ENCODE data around the gene MCL1.
"Not testable (repeated sequence)": the region's sequence is repeated elsewhere in the genome, so short reads cannot be mapped to it uniquely, and the experiment has no call there.

MCL1 gene

GRCh38 chr1:150567717-150568593 is 11.5 kb downstream of the MCL1 start:
- DNase-seq = peak in 1 of 2 experiments; percentile 67

GRCh38 chr1:150567341-150567716 is 12.1 kb downstream of the MCL1 start:
- DNase-seq = no peak

GRCh38 chr1:150566589-150567340 is 12.6 kb downstream of the MCL1 start:
- no peak for DNase-seq

DNA sequence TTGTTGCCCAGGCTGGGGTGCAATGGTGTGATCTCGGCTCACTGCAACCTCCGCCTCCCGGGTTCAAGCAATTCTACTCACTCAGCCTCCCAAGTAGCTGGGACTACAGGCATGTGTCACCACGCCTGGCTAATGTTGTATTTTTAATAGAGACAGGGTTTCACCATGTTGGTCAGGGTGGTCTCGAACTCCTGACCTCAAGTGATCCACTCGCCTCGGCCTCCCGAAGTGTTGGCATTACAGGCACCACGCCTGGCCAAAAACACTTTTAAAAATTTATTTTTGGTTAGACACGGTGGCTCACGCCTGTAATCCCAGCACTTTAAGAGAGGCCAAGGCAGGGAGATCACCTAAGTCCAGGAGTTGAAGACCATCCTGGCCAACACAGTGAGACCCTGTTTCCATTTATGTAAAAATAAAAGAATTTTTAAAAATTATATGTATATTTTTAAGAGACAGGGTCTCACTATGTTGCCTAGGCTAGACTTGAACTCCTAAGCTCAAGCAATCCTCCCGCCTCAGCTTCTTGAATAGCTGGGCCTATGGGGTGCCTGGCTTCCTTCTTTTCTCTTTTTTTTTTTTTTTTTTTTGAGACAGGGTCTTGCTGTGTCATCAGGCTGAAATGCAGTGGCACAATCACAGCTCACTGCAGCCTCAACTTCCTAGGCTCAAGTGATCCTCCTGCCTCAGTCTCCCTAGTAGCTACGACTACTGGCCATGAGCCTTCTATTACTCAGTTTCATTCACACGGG is 14.0 kb downstream of the MCL1 start:
- DNase-seq = not testable (repeated sequence)

GRCh38 chr1:150564051-150564991 is 15.1 kb downstream of the MCL1 start:
- DNase-seq = peak in 1 of 2 experiments; percentile 23

DNA sequence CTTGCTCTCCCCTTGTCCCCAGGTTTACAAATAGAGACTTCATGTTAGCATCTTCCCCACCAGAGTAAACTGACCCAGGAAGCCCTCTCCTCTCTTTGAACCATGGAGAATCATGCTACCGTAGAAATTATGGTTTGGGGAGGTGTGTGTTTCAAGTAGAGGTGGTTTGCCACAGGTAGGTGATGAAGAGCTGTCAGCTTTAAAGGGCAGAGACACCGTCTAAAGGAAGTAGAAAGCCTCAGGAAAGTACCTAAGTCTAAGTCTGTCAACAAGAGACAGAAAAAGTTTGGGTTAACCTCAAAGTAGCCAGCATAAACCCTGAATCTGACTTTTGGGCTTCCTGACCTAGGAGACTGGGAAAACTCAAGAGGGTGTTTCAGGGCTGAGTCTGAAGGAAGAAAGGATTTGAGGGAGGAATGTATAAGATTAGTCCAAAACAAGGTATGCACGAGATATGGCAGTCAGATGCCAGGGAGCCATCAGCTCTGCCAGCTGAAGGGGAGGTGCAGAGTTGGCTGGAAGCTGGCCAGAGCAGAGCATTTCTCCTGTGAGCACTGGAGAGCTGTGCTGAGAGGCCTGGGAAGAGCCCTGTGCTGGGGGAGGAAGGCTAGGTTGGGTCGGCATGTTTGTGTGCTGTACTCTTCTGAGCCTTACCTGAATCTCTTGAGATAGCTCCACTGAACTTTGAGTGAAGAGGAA is 15.9 kb downstream of the MCL1 start:
- DNase-seq = peak; percentile 42 to 82

DNA sequence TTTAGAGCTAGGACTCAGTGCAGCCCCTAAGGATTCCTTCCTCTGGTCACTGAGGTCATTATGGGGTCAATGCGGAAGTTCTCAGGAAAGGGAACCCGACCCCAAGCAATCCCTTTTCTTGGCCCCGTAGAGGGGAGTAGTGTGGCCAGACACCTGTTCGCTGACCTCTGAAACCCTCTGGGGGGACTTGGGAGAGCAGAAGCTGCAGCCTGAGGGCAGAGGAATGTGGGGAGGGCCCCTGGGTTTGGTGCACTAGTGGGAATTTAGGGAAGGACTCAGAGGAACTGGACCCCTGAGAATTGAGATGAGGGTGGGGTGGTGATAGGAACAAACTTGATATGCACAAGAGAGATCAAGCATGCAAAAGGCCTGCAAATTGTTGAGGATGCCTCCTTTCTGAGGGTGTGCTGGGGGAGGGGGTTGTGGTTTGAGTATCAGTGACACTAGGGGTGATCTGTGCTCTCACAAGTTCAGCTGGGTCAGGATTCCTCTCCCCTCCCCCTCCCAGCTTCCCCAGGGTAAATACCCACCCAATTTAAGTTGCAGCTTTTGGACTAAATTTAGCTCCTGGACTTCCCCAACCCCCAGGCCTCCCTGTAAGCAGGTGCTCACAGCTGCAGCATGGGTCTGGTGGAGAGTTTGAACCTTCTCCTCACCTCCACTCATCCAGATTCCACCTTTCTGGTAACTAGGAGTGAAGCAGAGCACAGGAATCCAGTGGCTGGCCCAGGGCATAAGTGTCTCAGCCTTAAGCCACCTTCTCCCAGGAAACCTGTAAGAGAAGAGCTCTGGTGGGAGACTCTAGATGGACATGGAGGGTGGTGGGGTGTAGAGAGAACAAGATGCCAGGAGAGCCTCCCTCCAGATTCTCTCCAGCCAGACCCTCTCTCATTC is 16.7 kb downstream of the MCL1 start:
- DNase-seq = no peak

DNA sequence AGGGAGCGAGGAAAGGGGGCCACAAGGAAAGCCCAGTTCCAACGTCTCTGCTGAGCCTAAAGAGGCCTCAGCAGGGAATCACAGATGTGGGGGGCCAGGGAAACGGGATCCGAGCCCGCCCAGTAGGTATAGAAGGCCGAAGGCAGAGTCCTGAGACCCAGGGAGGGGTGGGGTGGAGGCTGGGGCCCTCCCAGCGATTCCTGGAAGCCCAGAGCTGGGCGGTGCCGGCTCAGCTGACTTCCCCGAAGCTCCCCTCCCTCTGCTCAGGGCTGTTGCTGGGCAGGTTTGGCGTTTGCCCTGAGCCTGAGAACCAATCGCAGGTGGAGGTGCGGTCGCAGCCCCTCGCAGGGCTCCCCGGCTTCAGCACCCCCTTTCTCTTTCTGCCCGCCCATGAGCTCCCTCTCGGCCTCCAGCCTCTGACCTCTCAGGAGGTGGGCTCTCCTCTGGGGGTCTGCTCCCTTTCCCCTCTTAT is 17.4 kb downstream of the MCL1 start:
- DNase-seq = peak; percentile 72 to 87

- peak; percentile 96 to 97 for DNase-seq
Measured at GRCh38 chr1:150561254-150561973, 18.0 kb downstream of the MCL1 start.

DNA sequence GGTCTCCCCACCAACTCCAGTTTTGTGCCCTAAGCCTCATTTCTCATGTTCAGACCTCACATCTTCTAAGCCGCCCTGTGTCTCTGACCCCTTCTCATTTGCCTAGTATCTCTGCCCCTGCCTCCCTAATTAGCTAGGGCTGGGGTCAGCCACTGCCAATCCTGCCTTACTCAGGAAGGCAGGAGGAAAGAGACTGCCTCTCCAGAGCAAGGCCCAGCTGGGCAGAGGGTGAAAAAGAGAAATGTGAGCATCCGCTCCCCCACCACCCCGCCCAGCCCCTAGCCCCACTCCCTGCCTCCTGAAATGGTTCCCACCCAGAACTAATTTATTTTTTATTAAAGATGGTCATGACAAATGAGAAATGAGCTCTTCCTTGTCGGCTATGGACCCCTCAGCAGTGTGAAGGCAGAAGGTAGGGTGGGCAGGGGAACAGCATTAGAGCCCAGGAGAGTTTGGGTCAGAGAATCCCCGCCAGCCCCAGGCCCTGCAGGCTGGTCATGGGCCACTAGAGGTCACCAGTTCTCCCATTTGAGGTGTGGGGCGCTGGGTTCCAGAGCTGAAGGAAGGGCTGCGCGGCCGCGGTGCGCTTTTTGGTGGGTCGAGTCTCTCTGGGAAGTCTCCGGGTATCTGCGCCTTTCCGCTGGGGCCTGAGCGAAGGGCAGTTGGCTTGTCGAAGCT is 18.7 kb downstream of the MCL1 start:
- peak; percentile 96 for DNase-seq

- DNase-seq = peak in 1 of 2 experiments; percentile 76
Measured at GRCh38 chr1:150560011-150560438, 19.4 kb downstream of the MCL1 start.

DNA sequence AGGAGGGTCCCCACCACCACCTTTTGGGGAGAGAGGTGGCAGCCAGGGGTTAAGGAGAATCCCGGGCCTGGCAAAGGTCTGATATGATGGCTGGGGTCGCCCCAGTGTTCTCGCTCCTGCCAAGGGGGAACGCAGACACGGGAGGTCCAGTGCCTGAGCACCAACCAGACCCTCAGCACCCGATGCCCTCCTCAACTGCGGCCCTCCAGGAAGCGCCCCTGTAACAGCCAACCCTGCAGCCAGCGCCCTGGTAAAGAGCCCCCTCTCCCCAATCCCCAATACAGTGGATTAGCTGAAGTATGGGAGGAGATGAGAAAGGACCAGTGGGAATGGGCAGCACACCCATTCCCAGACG is 19.8 kb downstream of the MCL1 start:
- DNase-seq = no peak

DNA sequence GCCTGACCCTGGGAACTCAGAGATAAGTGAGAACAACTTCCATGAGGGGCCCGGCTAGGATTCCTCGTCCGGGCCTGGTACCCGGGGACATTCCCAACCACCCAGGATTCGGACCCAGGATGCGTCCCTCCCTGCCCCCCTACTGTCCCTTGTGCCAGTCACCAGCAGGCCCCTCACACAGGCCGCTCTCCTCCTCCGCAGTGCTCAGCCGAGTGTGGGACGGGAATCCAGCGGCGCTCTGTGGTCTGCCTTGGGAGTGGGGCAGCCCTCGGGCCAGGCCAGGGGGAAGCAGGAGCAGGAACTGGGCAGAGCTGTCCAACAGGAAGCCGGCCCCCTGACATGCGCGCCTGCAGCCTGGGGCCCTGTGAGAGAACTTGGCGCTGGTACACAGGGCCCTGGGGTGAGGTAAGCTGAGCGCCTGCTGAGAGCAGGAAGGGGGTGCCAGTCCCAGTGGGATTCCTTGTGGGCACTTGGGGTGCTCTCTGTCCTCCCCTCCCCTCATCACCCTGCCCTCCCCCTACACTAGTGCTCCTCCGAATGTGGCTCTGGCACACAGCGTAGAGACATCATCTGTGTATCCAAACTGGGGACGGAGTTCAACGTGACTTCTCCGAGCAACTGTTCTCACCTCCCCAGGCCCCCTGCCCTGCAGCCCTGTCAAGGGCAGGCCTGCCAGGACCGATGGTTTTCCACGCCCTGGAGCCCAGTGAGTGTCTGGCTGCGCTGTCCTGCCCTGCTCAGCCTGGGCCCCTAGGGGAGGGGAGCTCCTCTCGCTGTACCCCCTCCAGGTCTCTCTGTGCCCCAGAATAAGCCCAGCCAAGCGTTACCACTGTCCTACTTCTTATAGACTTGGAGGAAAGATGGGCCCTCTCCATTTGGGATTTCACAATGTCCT is 20.4 kb downstream of the MCL1 start:
- DNase-seq = no peak

DNA sequence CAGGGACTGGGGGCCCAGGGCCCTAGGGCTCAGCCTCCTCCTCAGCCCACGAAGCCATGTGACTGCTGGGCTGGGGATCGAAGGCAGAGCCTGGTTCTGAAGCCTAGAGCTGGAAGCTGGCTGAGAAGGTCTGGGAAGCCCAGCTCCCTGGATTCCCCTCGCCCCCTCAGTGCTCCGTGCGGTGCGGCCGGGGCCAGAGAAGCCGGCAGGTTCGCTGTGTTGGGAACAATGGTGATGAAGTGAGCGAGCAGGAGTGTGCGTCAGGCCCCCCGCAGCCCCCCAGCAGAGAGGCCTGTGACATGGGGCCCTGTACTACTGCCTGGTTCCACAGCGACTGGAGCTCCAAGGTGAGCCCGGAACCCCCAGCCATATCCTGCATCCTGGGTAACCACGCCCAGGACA is 21.1 kb downstream of the MCL1 start:
- DNase-seq = no peak

- no peak for DNase-seq
Measured at GRCh38 chr1:150557813-150558212, 21.6 kb downstream of the MCL1 start.

- no peak for DNase-seq
Measured at GRCh38 chr1:150557065-150557600, 22.3 kb downstream of the MCL1 start.

Data from NCI-H446 (cell line).